Lower lobe of right lung (tissue), 2 donors: ENCODE data around the gene LPCAT4. TPM values are rescaled to one million over a fixed set of nuclear protein-coding genes. Genes with fewer than 3 reads are reported as not detected.
"Not testable (repeated sequence)": the region's sequence is repeated elsewhere in the genome, so short reads cannot be mapped to it uniquely, and the experiment has no call there.

Experiments
- ATAC-seq, 2 donors: fragments of 200-7000 bp; cut with Tn5 transposase; one replicate each; pipeline ENCODE4 v1.9.1; 2020 to 2022; ENCODE audit warnings: mild to moderate bottlenecking in 2 of 2, moderate library complexity in 2 of 2
- DNase-seq: peaks from one replicate; pipeline ENCODE4 v3.0.0-alpha.2; 2020
- H3K27ac ChIP-seq: fragments of 200-600 bp; one replicate; pipeline ENCODE4 v1.8.0; 2022
- H3K27me3 ChIP-seq: fragments of 200-600 bp; one replicate; pipeline ENCODE4 v1.8.0; 2022; ENCODE audit warnings: low read depth
- H3K36me3 ChIP-seq: fragments of 200-600 bp; one replicate; pipeline ENCODE4 v1.8.0; 2022; ENCODE audit warnings: mild to moderate bottlenecking
- H3K4me1 ChIP-seq: fragments of 200-600 bp; one replicate; pipeline ENCODE4 v1.8.0; 2022
- H3K4me3 ChIP-seq: fragments of 200-600 bp; one replicate; pipeline ENCODE4 v1.8.0; 2022; ENCODE audit warnings: mild to moderate bottlenecking
- H3K9me3 ChIP-seq: fragments of 200-600 bp; one replicate; pipeline ENCODE4 v1.8.0; 2022
- CTCF ChIP-seq: fragments of 200-600 bp; IDR thresholded peaks from one replicate; pipeline ENCODE4 v1.8.0; 2022; ENCODE audit warnings: antibody characterized with exemption, mild to moderate bottlenecking
- intact Hi-C: fragments of 100-400 bp; cut with DNase I; formaldehyde crosslinking; loops from one replicate; pipeline ENCODE4 v1.11.0; 2022
- long read RNA-seq: library from polyadenylated mRNA; unstranded; transcript quantifications from one replicate; pipeline ENCODE4 v2.0.0, GENCODE V29; 2021
- total RNA-seq: library from RNA; stranded (reverse); fragmentation: NEBNext Ultra II Directional; extraction: Animal tissue kit (Norgen Biotek cat#: 25700); gene quantifications from one replicate; pipeline ENCODE4 v1.2.1, GENCODE V29; 2021
- donor health status: DM: no; HTN: yes; CAD: no; lungs with severe emphysema.

LPCAT4 gene
- total RNA-seq: 37.0 TPM
- long read RNA-seq, transcript LPCAT4-201 (14 exons, 2,262 nt): major isoform, 8 of 19 reads
- long read RNA-seq, partial matches to known transcripts: 9 of 19 reads
- long read RNA-seq, other reads (novel, unspliced or antisense): 2 of 19 reads

- intact Hi-C loops: no loop called here
- Histone ChIP-seq H3K4me1 (peaks cover 18% of the 10 kb centered on the region), H3K27ac (peak within 1 kb of the TSS; percentile 99), H3K9me3 (no peaks in the 10 kb centered on the region), H3K27me3 (no peaks in the 10 kb centered on the region), H3K36me3 (peaks cover 6% of the 10 kb centered on the region), H3K4me3 (peak within 1 kb of the TSS; percentile 95)
- peak; percentile 86 for TF ChIP-seq CTCF
- peak; percentile 97 to 98 for ATAC-seq
- peak; percentile 95 for DNase-seq
Observed at GRCh38 chr15:34367101-34368081, at the start of gene LPCAT4. LPCAT4 (minus strand) TSS chr15:34367196; CDS start chr15:34367100, 96 bp downstream.

- H3K4me1 ChIP-seq, H3K9me3 ChIP-seq, DNase-seq, H3K27ac ChIP-seq, H3K27me3 ChIP-seq, H3K36me3 ChIP-seq, intact Hi-C loops, H3K4me3 ChIP-seq: not testable (repeated sequence)
- ATAC-seq: peak; percentile 7 to 23
Observed at GRCh38 chr15:34409511-34409910, 42.5 kb upstream of the LPCAT4 start.

GRCh38 chr15:34408973-34409372, 42.0 kb upstream of the LPCAT4 start:
- H3K4me1 ChIP-seq, H3K9me3 ChIP-seq, H3K27ac ChIP-seq, H3K36me3 ChIP-seq, H3K27me3 ChIP-seq, intact Hi-C loops, ATAC-seq, H3K4me3 ChIP-seq, DNase-seq: not testable (repeated sequence)

GRCh38 chr15:34403899-34404298, 36.9 kb upstream of the LPCAT4 start:
- H3K4me1 ChIP-seq, H3K9me3 ChIP-seq, H3K4me3 ChIP-seq, H3K27ac ChIP-seq, ATAC-seq, intact Hi-C loops, DNase-seq, H3K36me3 ChIP-seq, H3K27me3 ChIP-seq: not testable (repeated sequence)

GRCh38 chr15:34403160-34403598, 36.2 kb upstream of the LPCAT4 start:
- DNase-seq, H3K27me3 ChIP-seq, H3K36me3 ChIP-seq, ATAC-seq, H3K9me3 ChIP-seq, H3K4me3 ChIP-seq, H3K27ac ChIP-seq, intact Hi-C loops, H3K4me1 ChIP-seq: not testable (repeated sequence)

GRCh38 chr15:34397637-34398259, 30.8 kb upstream of the LPCAT4 start:
- H3K4me3 ChIP-seq, H3K27ac ChIP-seq, intact Hi-C loops, H3K36me3 ChIP-seq, DNase-seq, H3K27me3 ChIP-seq, ATAC-seq, H3K9me3 ChIP-seq, H3K4me1 ChIP-seq: not testable (repeated sequence)

GRCh38 chr15:34392981-34393380, 26.0 kb upstream of the LPCAT4 start:
- ATAC-seq, H3K27me3 ChIP-seq, DNase-seq, H3K27ac ChIP-seq, H3K9me3 ChIP-seq, intact Hi-C loops, H3K4me1 ChIP-seq, H3K4me3 ChIP-seq, H3K36me3 ChIP-seq: not testable (repeated sequence)

GRCh38 chr15:34389594-34390086, 22.6 kb upstream of the LPCAT4 start:
- intact Hi-C loops, H3K9me3 ChIP-seq: not testable (repeated sequence)

GRCh38 chr15:34381829-34382521, 15.0 kb upstream of the LPCAT4 start:
- H3K27ac ChIP-seq, H3K36me3 ChIP-seq, intact Hi-C loops, H3K4me1 ChIP-seq, H3K27me3 ChIP-seq, DNase-seq, H3K9me3 ChIP-seq, ATAC-seq, H3K4me3 ChIP-seq: not testable (repeated sequence)

More at GRCh38 chr15:34389594-34390086, 22.6 kb upstream of the LPCAT4 start:
- H3K36me3 ChIP-seq, DNase-seq, ATAC-seq, H3K27me3 ChIP-seq, H3K27ac ChIP-seq, H3K4me1 ChIP-seq, H3K4me3 ChIP-seq: not testable (repeated sequence)

- ATAC-seq, DNase-seq, H3K36me3 ChIP-seq, intact Hi-C loops, H3K4me1 ChIP-seq, H3K27me3 ChIP-seq, H3K4me3 ChIP-seq, H3K9me3 ChIP-seq, H3K27ac ChIP-seq: not testable (repeated sequence)
Observed at GRCh38 chr15:34380491-34380890, 13.5 kb upstream of the LPCAT4 start.
